ENCODE measurements around the gene SOX13. TPM values are rescaled to one million over a fixed set of nuclear protein-coding genes. Genes with fewer than 3 reads are reported as not detected.

SOX13 gene
- total RNA-seq, 1 experiment from 2014 or later, result 81.9 TPM

DNA sequence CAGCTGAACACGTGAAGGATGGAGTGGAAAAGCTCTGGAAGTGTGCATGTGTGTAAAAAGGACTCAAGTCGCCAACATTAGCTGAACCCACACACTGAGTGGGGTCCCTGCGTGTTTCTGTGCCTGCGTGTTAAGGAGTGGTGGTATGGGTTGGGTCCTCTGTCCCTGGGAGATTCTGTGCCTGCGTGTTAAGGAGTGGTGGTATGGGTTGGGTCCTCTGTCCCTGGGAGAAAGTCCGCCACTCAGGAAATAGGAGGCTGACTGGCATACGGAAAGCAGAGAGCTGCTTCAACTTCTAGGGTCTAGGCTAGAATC lies 7.0 kb upstream of the SOX13 start:
- Histone ChIP-seq H3K36me3 (ENCODE audit: low read depth, low read length) (no peaks in the 10 kb centered on the region), H3K79me2 (ENCODE audit: low read length) (no peaks in the 10 kb centered on the region), H2AFZ (ENCODE audit: low read length) (no peak overlapping the region), H3K9me3 (ENCODE audit: low read length) (no peaks in the 10 kb centered on the region), H3K4me1 (ENCODE audit: insufficient read depth, low read length) (no peaks in the 10 kb centered on the region), H3K27ac (ENCODE audit: low read length) (no peak overlapping the region), H3F3A (ENCODE audit: low read length, unreplicated experiment) (no peaks in the 10 kb centered on the region), H4K20me1 (ENCODE audit: low read length) (no peaks in the 10 kb centered on the region), H3K27me3 (ENCODE audit: low read length) (no peaks in the 10 kb centered on the region), H3K9me2 (replicated peaks; ENCODE audit: low read length) (no peaks in the 10 kb centered on the region), H3K9ac (ENCODE audit: low read length) (no peak overlapping the region), H3K4me2 (ENCODE audit: low read length) (no peak overlapping the region), H3K4me3 (ENCODE audit: low read length) (no peak overlapping the region)
- no peak for TF ChIP-seq EZH2 (IDR thresholded peaks at IDR 0.05; ENCODE audit: low read length, unreplicated experiment)
- no peak for TF ChIP-seq EZH2phosphoT487 (IDR thresholded peaks at IDR 0.05; ENCODE audit: borderline replicate concordance, low read length)
- no peak for TF ChIP-seq CTCF (conservative IDR thresholded peaks at IDR 0.05; ENCODE audit: low read depth, low read length)
- CTCF ChIA-PET, result no interaction called here
- intact Hi-C loops (cut with micrococcal nuclease), result no loop called here
- no peak for DNase-seq
- POLR2A ChIA-PET (ENCODE audit: unreplicated experiment), result no interaction called here
- BruUV-seq (replicated peaks), result no TSS peak
- no peak for ATAC-seq

- intact Hi-C loops (cut with micrococcal nuclease), result no loop called here
- TF ChIP-seq CTCF (conservative IDR thresholded peaks at IDR 0.05; ENCODE audit: low read depth, low read length) (no peak), EZH2phosphoT487 (IDR thresholded peaks at IDR 0.05; ENCODE audit: borderline replicate concordance, low read length) (no peak), EZH2 (IDR thresholded peaks at IDR 0.05; ENCODE audit: low read length, unreplicated experiment) (no peak)
- H3K27me3 ChIP-seq (ENCODE audit: low read length), result no peaks in the 10 kb centered on the region
- H3K9ac ChIP-seq (ENCODE audit: low read length), result no peak overlapping the region
- H3K4me2 ChIP-seq (ENCODE audit: low read length), result no peak overlapping the region
- no peak overlapping the region for H3K4me3 ChIP-seq (ENCODE audit: low read length)
- H3K9me2 ChIP-seq (replicated peaks; ENCODE audit: low read length), result no peaks in the 10 kb centered on the region
- no peaks in the 10 kb centered on the region for H3K79me2 ChIP-seq (ENCODE audit: low read length)
- CTCF ChIA-PET, result no interaction called here
- H3K4me1 ChIP-seq (ENCODE audit: insufficient read depth, low read length), result no peaks in the 10 kb centered on the region
- no peak overlapping the region for H3K27ac ChIP-seq (ENCODE audit: low read length)
- H2AFZ ChIP-seq (ENCODE audit: low read length), result no peak overlapping the region
- DNase-seq, result no peak
- no peaks in the 10 kb centered on the region for H4K20me1 ChIP-seq (ENCODE audit: low read length)
- POLR2A ChIA-PET (ENCODE audit: unreplicated experiment), result no interaction called here
- ATAC-seq, result no peak
- H3F3A ChIP-seq (ENCODE audit: low read length, unreplicated experiment), result no peaks in the 10 kb centered on the region
- H3K36me3 ChIP-seq (ENCODE audit: low read depth, low read length), result no peaks in the 10 kb centered on the region
- no TSS peak for BruUV-seq (replicated peaks)
- no peaks in the 10 kb centered on the region for H3K9me3 ChIP-seq (ENCODE audit: low read length)
Observed at GRCh38 chr1:204067935-204068334, 5.0 kb upstream of the SOX13 start.

GRCh38 chr1:204069887-204070286 lies 3.0 kb upstream of the SOX13 start:
- DNase-seq, result no peak
- Histone ChIP-seq H3K36me3 (ENCODE audit: low read depth, low read length) (no peaks in the 10 kb centered on the region), H3K4me3 (ENCODE audit: low read length) (no peak overlapping the region), H2AFZ (ENCODE audit: low read length) (no peak overlapping the region), H3K27me3 (ENCODE audit: low read length) (no peaks in the 10 kb centered on the region), H3K9me3 (ENCODE audit: low read length) (no peaks in the 10 kb centered on the region), H3K79me2 (ENCODE audit: low read length) (peaks cover 19% of the 10 kb centered on the region), H3K9me2 (replicated peaks; ENCODE audit: low read length) (no peaks in the 10 kb centered on the region), H4K20me1 (ENCODE audit: low read length) (0 out of 2 replicates have a peak, but pooled peaks cover 2% of the 10 kb centered on the region), H3F3A (ENCODE audit: low read length, unreplicated experiment) (no peaks in the 10 kb centered on the region), H3K4me1 (ENCODE audit: insufficient read depth, low read length) (no peaks in the 10 kb centered on the region), H3K9ac (ENCODE audit: low read length) (no peak overlapping the region), H3K27ac (ENCODE audit: low read length) (no peak overlapping the region), H3K4me2 (ENCODE audit: low read length) (no peak overlapping the region)
- TF ChIP-seq EZH2 (IDR thresholded peaks at IDR 0.05; ENCODE audit: low read length, unreplicated experiment) (no peak), EZH2phosphoT487 (IDR thresholded peaks at IDR 0.05; ENCODE audit: borderline replicate concordance, low read length) (no peak), CTCF (conservative IDR thresholded peaks at IDR 0.05; ENCODE audit: low read depth, low read length) (no peak)
- ATAC-seq, result no peak
- POLR2A ChIA-PET (ENCODE audit: unreplicated experiment), result no interaction called here
- intact Hi-C loops (cut with micrococcal nuclease), result no loop called here
- CTCF ChIA-PET, result interaction anchor here (1.0 kb wide), 1 partner anchor 197 kb away, joined by 5 read pairs; no protein-coding TSS in a partner anchor
- no TSS peak for BruUV-seq (replicated peaks)

Data from PC-3 (cell line).